H1 (cell line): ENCODE results near the gene FBXL17. TPM values are rescaled to one million over a fixed set of nuclear protein-coding genes. Genes with fewer than 3 reads are reported as not detected.

Experiments
- CTCF ChIA-PET: fragments of 300-600 bp; sonication (Branson Sonifier 250); formaldehyde crosslinking; loops from one replicate; lab custom pipeline; 2021; ENCODE audit not compliant: partially characterized antibody; lab: Charles Lee
- POLR2A ChIA-PET: fragments of 300-600 bp; sonication (Branson Sonifier 250); formaldehyde crosslinking; loops from one replicate; lab custom pipeline; 2021; ENCODE audit warnings: inconsistent platforms; ENCODE audit not compliant: partially characterized antibody; lab: Charles Lee
- DNase-seq, 2 experiments: peaks; one replicate each; pipeline versions ENCODE4 v3.0.0 to v3.0.0-alpha.2; 2010 to 2022; ENCODE audit warnings: low spot score in 2 of 2, low read depth in 1 of 2, mixed read lengths in 1 of 2
- FAIRE-seq: peaks from 2 replicates; lab custom pipeline; 2011; peaks lifted over from hg19 to GRCh38; lab: Jason Lieb, UNC
- H2AFZ ChIP-seq: 2 replicates; pipeline ENCODE4 v1.8.1; 2012; ENCODE audit warnings: low read length, inconsistent platforms
- H2AK5ac ChIP-seq: 2 replicates; pipeline ENCODE4 v1.6.1; 2013; ENCODE audit warnings: low read depth, low read length
- H2BK120ac ChIP-seq: replicated peaks from 2 replicates; pipeline ENCODE3; 2013; ENCODE audit warnings: low read depth, low read length, inconsistent platforms
- H2BK12ac ChIP-seq: 2 replicates; pipeline ENCODE4 v1.6.1; 2013; ENCODE audit warnings: low read depth, low read length
- H2BK15ac ChIP-seq: 2 replicates; pipeline ENCODE4 v1.6.1; 2013; ENCODE audit warnings: low read length
- H2BK20ac ChIP-seq: 2 replicates; pipeline ENCODE4 v1.6.1; 2013; ENCODE audit warnings: low read length
- H2BK5ac ChIP-seq: 2 replicates; pipeline ENCODE4 v1.6.1; 2013; ENCODE audit warnings: low read depth, low read length
- H3K14ac ChIP-seq: 2 replicates; pipeline ENCODE4 v1.6.1; 2013; ENCODE audit warnings: inconsistent platforms; ENCODE audit not compliant: insufficient read length
- H3K18ac ChIP-seq: 2 replicates; pipeline ENCODE4 v1.6.1; 2013; ENCODE audit warnings: low read length; ENCODE audit errors: extremely low read depth
- H3K23ac ChIP-seq: 2 replicates; pipeline ENCODE4 v1.6.1; 2013; ENCODE audit warnings: inconsistent platforms; ENCODE audit not compliant: insufficient read length
- H3K23me2 ChIP-seq: 2 replicates; pipeline ENCODE4 v1.6.1; 2013; ENCODE audit warnings: low read depth, low read length
- H3K27ac ChIP-seq: 2 replicates; pipeline ENCODE4 v1.6.1; 2011; ENCODE audit warnings: low read depth, low read length, inconsistent platforms
- H3K27me3 ChIP-seq, 4 experiments: replicated peaks in 1 of 4; 1 replicate in 1 of 4; 2 replicates in 3 of 4; pipeline versions ENCODE4 v1.6.1 to v1.8.1; 2011 to 2013; ENCODE audit warnings: low read length in 3 of 4, mild to moderate bottlenecking in 3 of 4, inconsistent platforms in 2 of 4, mixed read lengths in 2 of 4, moderate library complexity in 1 of 4; ENCODE audit not compliant: control insufficient read depth in 3 of 4, insufficient read depth in 3 of 4; ENCODE audit errors: extremely low read depth in 1 of 4
- H3K36me3 ChIP-seq, 4 experiments: 2 replicates each; pipeline versions ENCODE4 v1.6.1 to v1.8.1; 2011 to 2013; ENCODE audit warnings: mild to moderate bottlenecking in 4 of 4, low read length in 3 of 4, moderate library complexity in 2 of 4, control low read depth in 1 of 4, inconsistent platforms in 1 of 4; ENCODE audit not compliant: insufficient read depth in 4 of 4, control insufficient read depth in 2 of 4
- H3K4ac ChIP-seq: replicated peaks from 2 replicates; pipeline ENCODE3; 2013; ENCODE audit warnings: low read length, low read depth, mixed read lengths, inconsistent platforms; ENCODE audit not compliant: insufficient read length
- H3K4me1 ChIP-seq, 4 experiments: replicated peaks in 1 of 4; 1 replicate in 1 of 4; 2 replicates in 3 of 4; pipeline versions ENCODE4 v1.6.1 to v1.8.1; 2011 to 2013; ENCODE audit warnings: low read length in 3 of 4, inconsistent platforms in 2 of 4, mixed read lengths in 1 of 4; ENCODE audit not compliant: insufficient read depth in 4 of 4, control insufficient read depth in 3 of 4
- H3K4me2 ChIP-seq, 2 experiments: 2 replicates each; pipeline versions ENCODE4 v1.6.1 to v1.8.1; 2011 to 2013; ENCODE audit warnings: low read depth in 2 of 2, low read length in 2 of 2, control low read depth in 1 of 2, inconsistent platforms in 1 of 2, mild to moderate bottlenecking in 1 of 2; ENCODE audit not compliant: insufficient read depth in 1 of 2
- H3K4me3 ChIP-seq, 4 experiments: fragments of 200-600, 300-600 bp in 1 of 4; sonication (generic), shearing (Covaris generic), sonication (Bioruptor Twin) in 1 of 4; 2 replicates each; pipeline versions ENCODE4 v1.5.1 to v1.8.1; 2011 to 2016; ENCODE audit warnings: low read length in 4 of 4, low read depth in 3 of 4, control low read depth in 2 of 4, inconsistent platforms in 2 of 4, mild to moderate bottlenecking in 2 of 4, mixed read lengths in 1 of 4, moderate library complexity in 1 of 4; ENCODE audit not compliant: insufficient read depth in 2 of 4; ENCODE audit errors: extremely low read depth in 1 of 4
- H3K56ac ChIP-seq: replicated peaks from 2 replicates; pipeline ENCODE3; 2013; ENCODE audit warnings: low read depth, mild to moderate bottlenecking, mixed read lengths, low read length, inconsistent platforms; ENCODE audit not compliant: insufficient read length
- H3K79me1 ChIP-seq: 2 replicates; pipeline ENCODE4 v1.6.1; 2013; ENCODE audit warnings: low read depth, low read length, control low read depth
- H3K79me2 ChIP-seq, 2 experiments: 2 replicates each; pipeline versions ENCODE4 v1.6.1 to v1.8.1; 2012 to 2013; ENCODE audit warnings: low read length in 2 of 2, mild to moderate bottlenecking in 2 of 2, inconsistent platforms in 1 of 2; ENCODE audit not compliant: insufficient read depth in 2 of 2, control insufficient read depth in 1 of 2
- H3K9ac ChIP-seq, 4 experiments: replicated peaks in 1 of 4; 1 replicate in 1 of 4; 2 replicates in 3 of 4; pipeline versions ENCODE4 v1.6.1 to v1.8.1; 2011 to 2013; ENCODE audit warnings: low read depth in 3 of 4, low read length in 3 of 4, control low read depth in 2 of 4, mild to moderate bottlenecking in 2 of 4, moderate library complexity in 2 of 4, inconsistent platforms in 1 of 4; ENCODE audit errors: extremely low read depth in 1 of 4
- H3K9me3 ChIP-seq, 2 experiments: 2 replicates each; pipeline versions ENCODE4 v1.6.1 to v1.8.1; 2012 to 2013; ENCODE audit warnings: mild to moderate bottlenecking in 2 of 2, moderate library complexity in 2 of 2, control low read depth in 1 of 2, inconsistent platforms in 1 of 2, low read depth in 1 of 2, low read length in 1 of 2, mixed read lengths in 1 of 2; ENCODE audit not compliant: insufficient read depth in 2 of 2
- H4K20me1 ChIP-seq, 2 experiments: replicated peaks in 1 of 2; 2 replicates each; pipeline versions ENCODE3 to v1.8.1; 2011 to 2013; ENCODE audit warnings: inconsistent platforms in 2 of 2, low read length in 2 of 2, mild to moderate bottlenecking in 1 of 2; ENCODE audit not compliant: insufficient read depth in 2 of 2, control insufficient read depth in 1 of 2
- H4K5ac ChIP-seq: 2 replicates; pipeline ENCODE4 v1.6.1; 2013; ENCODE audit warnings: low read length, low read depth, mixed read lengths, inconsistent platforms; ENCODE audit not compliant: insufficient read length
- H4K8ac ChIP-seq: 2 replicates; pipeline ENCODE4 v1.8.0; 2013; ENCODE audit warnings: mild to moderate bottlenecking, moderate library complexity, low read length, inconsistent platforms; ENCODE audit not compliant: insufficient read depth; ENCODE audit errors: extremely low read depth
- H4K91ac ChIP-seq: replicated peaks from 2 replicates; pipeline ENCODE3; 2013; ENCODE audit warnings: low read length, mixed read lengths, inconsistent platforms; ENCODE audit not compliant: insufficient read length
- ASH2L ChIP-seq: fragments of 200-600, 300-600 bp; sonication (generic); IDR thresholded peaks from one replicate; pipeline ENCODE4 v1.7.1; 2017; ENCODE audit warnings: low read length
- ATF3 ChIP-seq: IDR thresholded peaks from 2 replicates; pipeline ENCODE4 v1.6.1; 2011; ENCODE audit warnings: low read depth, mild to moderate bottlenecking, low read length; ENCODE audit not compliant: insufficient read depth
- CHD1 ChIP-seq: IDR thresholded peaks from 2 replicates; pipeline ENCODE4 v1.6.1; 2012; ENCODE audit warnings: low read depth, low read length, improper control_type of control experiment
- CTCF ChIP-seq, 3 experiments: IDR thresholded peaks; 1 replicate in 2 of 3; 2 replicates in 1 of 3; pipeline versions ENCODE4 v1.5.1 to v1.6.1; 2011; ENCODE audit warnings: low read length in 3 of 3, mild to moderate bottlenecking in 3 of 3, inconsistent platforms in 2 of 3, low read depth in 1 of 3, moderate library complexity in 1 of 3; ENCODE audit not compliant: insufficient read depth in 1 of 3; ENCODE audit errors: control extremely low read depth in 1 of 3
- FOSL1 ChIP-seq: IDR thresholded peaks from 2 replicates; pipeline ENCODE4 v1.6.1; 2011; ENCODE audit warnings: mild to moderate bottlenecking, low read depth, low read length, moderate library complexity; ENCODE audit not compliant: insufficient read depth
- GABPA ChIP-seq: IDR thresholded peaks from 2 replicates; pipeline ENCODE4 v1.6.1; 2011; ENCODE audit warnings: mild to moderate bottlenecking, low read length, moderate library complexity, borderline replicate concordance; ENCODE audit not compliant: insufficient read depth
- JUN ChIP-seq: IDR thresholded peaks from 2 replicates; pipeline ENCODE4 v1.6.1; 2011; ENCODE audit warnings: low read depth, mild to moderate bottlenecking, improper control_type of control experiment, low read length
- JUND ChIP-seq: IDR thresholded peaks from 2 replicates; pipeline ENCODE4 v1.6.1; 2011; ENCODE audit warnings: mild to moderate bottlenecking, improper control_type of control experiment, low read length
- KDM1A ChIP-seq: fragments of 200-600, 300-600 bp; sonication (generic); IDR thresholded peaks from 2 replicates; pipeline ENCODE4 v1.7.1; 2016; ENCODE audit warnings: mild to moderate bottlenecking, low read length, borderline replicate concordance
- RAD21 ChIP-seq, 2 experiments: IDR thresholded peaks in 1 of 2; conservative IDR thresholded peaks in 1 of 2; 2 replicates each; pipeline ENCODE4 v1.6.1; 2011; ENCODE audit warnings: low read depth in 2 of 2, low read length in 2 of 2, improper control_type of control experiment in 1 of 2, inconsistent platforms in 1 of 2, mild to moderate bottlenecking in 1 of 2, moderate library complexity in 1 of 2
- SAP30 ChIP-seq: fragments of 300-600 bp; sonication (generic); IDR thresholded peaks from 2 replicates; pipeline ENCODE4 v1.7.1; 2012; ENCODE audit warnings: low read length, moderate library complexity, mild to moderate bottlenecking, inconsistent platforms; ENCODE audit not compliant: insufficient read depth, insufficient replicate concordance
- polyA plus RNA-seq, 7 experiments: library from polyadenylated mRNA; depleted of rRNA in 3 of 7; stranded (reverse) in 5 of 7; unstranded in 2 of 7; fragments of >200 nt in 5 of 7; fragments of 200-250 nt in 2 of 7; gene quantifications; 1 replicate in 5 of 7; 2 replicates in 1 of 7; 4 replicates in 1 of 7; pipeline versions ENCODE4 v1.2.1 to v1.2.3, GENCODE V29; 2011 to 2013; ENCODE audit warnings: missing spikeins in 2 of 7, mixed read lengths in 2 of 7
- total RNA-seq: library from RNA; stranded (reverse); fragmentation: NEBNext Ultra II Directional; extraction: Animal tissue kit (Norgen Biotek cat#: 25700); gene quantifications from 2 replicates; pipeline ENCODE4 v1.2.1, GENCODE V29; 2021

Gene FBXL17
- total and polyA plus RNA-seq, 2 of the 8 experiments (the other 6 are each of a cell fraction or from before 2014, with no cell fraction given) = 0.35 to 4.3 TPM

GRCh38 chr5:108148715-108149139, 233.2 kb downstream of the FBXL17 start:
- no peak overlapping the region for H3K4me3 ChIP-seq
- H3K4ac ChIP-seq = no peak overlapping the region
- TF ChIP-seq FOSL1 = no peak
- no peak for TF ChIP-seq KDM1A
- peak in 2 of 3 experiments; percentile 39 to 58; a peak in 2 of 4 replicates for TF ChIP-seq CTCF (IDR thresholded peaks at IDR 0.05; ENCODE audit: control extremely low read depth in 1 of 3, insufficient read depth in 1 of 3, low read depth in 1 of 3, low read length in 3 of 3)
- no peak for TF ChIP-seq ASH2L
- TF ChIP-seq GABPA = no peak
- no peak for TF ChIP-seq JUN
- TF ChIP-seq CHD1 = no peak
- peak; percentile 58 to 66 for TF ChIP-seq RAD21 (IDR thresholded peaks at IDR 0.05 in 1 of 2, conservative IDR thresholded peaks at IDR 0.05 in 1 of 2; ENCODE audit: low read depth in 2 of 2, low read length in 2 of 2)
- no peak for TF ChIP-seq ATF3
- no peak for TF ChIP-seq JUND
- TF ChIP-seq SAP30 = no peak
- no peaks in the 10 kb centered on the region for H3K4me1 ChIP-seq
- H3K27ac ChIP-seq = no peak overlapping the region
- H3K79me2 ChIP-seq = no peaks in the 10 kb centered on the region
- CTCF ChIA-PET = interaction anchor here (0.6 to 1.3 kb wide), 8 partner anchors 9 to 197 kb away, joined by 3 to 5 read pairs (median 3); no protein-coding TSS in a partner anchor
- POLR2A ChIA-PET = no interaction called here
- H3K18ac ChIP-seq = no peak overlapping the region
- H2BK20ac ChIP-seq = no peak overlapping the region
- H4K20me1 ChIP-seq = no peaks in the 10 kb centered on the region
- H4K8ac ChIP-seq = no peak overlapping the region
- no peak overlapping the region for H3K4me2 ChIP-seq
- no peak overlapping the region for H3K56ac ChIP-seq
- no peak overlapping the region for H3K23ac ChIP-seq
- H2AK5ac ChIP-seq = no peak overlapping the region
- H3K23me2 ChIP-seq = no peaks in the 10 kb centered on the region
- no peaks in the 10 kb centered on the region for H3K27me3 ChIP-seq
- no peaks in the 10 kb centered on the region for H3K9me3 ChIP-seq
- no peak overlapping the region for H2BK5ac ChIP-seq
- no peak overlapping the region for H2BK120ac ChIP-seq
- peaks cover 0 to 3% (median 0%) of the 10 kb centered on the region in 4 experiments; a peak in 1 of 8 replicates for H3K36me3 ChIP-seq
- H3K14ac ChIP-seq = no peak overlapping the region
- H3K79me1 ChIP-seq = no peaks in the 10 kb centered on the region
- no peak overlapping the region for H2BK15ac ChIP-seq
- DNase-seq = no peak
- H2AFZ ChIP-seq = no peak overlapping the region
- no peak overlapping the region for H3K9ac ChIP-seq
- no peak overlapping the region for H2BK12ac ChIP-seq
- H4K91ac ChIP-seq = no peak overlapping the region
- FAIRE-seq = peak; percentile 69
- H4K5ac ChIP-seq = no peak overlapping the region
